C4-2B (cell line): ENCODE measurements around the gene CCSER1.

Experiments used
- ZFX ChIP-seq: fragments of 450-650 bp; IDR thresholded peaks from 2 replicates; pipeline ENCODE4 v1.6.1; 2017
- TF ChIP-seq, protein P1 (sequence below): fragments of 450-650 bp; conservative IDR thresholded peaks from 2 replicates; pipeline ENCODE4 v1.5.1; 2017; ENCODE audit warnings: mild to moderate bottlenecking

DNA sequence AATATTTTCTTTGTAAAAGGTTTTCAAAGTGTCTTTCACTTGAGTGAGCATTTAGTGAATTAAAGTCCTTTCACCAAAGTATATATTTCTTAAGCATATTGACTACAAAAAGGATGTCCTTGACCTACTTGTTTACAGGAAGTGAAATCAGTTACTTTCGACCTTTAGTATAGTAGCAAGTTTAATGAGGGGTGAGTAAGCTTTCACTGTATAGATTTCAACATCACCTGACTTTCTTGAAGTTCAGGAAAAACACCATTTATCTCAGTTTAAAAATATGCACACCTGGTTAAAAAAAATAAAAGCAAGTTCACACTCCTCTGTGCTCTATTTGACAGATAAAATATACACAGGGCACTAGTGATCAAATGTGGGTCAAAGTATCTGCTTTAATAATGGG, 88.1 kb downstream of the CCSER1 start:
- TF ChIP-seq, protein P1, sequence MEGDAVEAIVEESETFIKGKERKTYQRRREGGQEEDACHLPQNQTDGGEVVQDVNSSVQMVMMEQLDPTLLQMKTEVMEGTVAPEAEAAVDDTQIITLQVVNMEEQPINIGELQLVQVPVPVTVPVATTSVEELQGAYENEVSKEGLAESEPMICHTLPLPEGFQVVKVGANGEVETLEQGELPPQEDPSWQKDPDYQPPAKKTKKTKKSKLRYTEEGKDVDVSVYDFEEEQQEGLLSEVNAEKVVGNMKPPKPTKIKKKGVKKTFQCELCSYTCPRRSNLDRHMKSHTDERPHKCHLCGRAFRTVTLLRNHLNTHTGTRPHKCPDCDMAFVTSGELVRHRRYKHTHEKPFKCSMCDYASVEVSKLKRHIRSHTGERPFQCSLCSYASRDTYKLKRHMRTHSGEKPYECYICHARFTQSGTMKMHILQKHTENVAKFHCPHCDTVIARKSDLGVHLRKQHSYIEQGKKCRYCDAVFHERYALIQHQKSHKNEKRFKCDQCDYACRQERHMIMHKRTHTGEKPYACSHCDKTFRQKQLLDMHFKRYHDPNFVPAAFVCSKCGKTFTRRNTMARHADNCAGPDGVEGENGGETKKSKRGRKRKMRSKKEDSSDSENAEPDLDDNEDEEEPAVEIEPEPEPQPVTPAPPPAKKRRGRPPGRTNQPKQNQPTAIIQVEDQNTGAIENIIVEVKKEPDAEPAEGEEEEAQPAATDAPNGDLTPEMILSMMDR, result no peak
- no peak for TF ChIP-seq ZFX
